NCI-H69 (cell line): ENCODE measurements around the gene TUSC7.

Source experiments
- DNase-seq: peaks from one replicate; lab custom pipeline; 2025; lab: John Stamatoyannopoulos, UW

The TUSC7 gene

DNA sequence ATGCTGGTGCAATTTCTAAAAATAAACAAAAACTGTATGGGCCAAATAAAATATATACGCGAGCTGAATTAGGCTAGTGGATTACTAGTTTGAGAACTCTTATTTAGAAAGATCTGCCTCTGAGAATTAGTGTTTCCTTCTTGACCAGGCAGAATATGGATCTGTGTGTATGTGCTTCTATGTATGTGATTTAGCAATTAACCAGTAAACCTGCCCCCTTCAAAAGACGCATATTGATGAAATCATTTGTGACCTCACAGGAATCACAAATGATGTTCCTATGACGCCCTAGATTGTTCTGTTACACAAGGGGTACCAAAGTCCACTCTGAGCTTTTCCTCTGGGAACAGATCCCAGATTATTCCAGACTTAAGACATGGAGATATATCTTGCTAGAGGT, at the start of gene TUSC7:
TUSC7 (plus strand) TSS at position 301 of the 400 bp plus-strand sequence.
- DNase-seq: no peak

DNA sequence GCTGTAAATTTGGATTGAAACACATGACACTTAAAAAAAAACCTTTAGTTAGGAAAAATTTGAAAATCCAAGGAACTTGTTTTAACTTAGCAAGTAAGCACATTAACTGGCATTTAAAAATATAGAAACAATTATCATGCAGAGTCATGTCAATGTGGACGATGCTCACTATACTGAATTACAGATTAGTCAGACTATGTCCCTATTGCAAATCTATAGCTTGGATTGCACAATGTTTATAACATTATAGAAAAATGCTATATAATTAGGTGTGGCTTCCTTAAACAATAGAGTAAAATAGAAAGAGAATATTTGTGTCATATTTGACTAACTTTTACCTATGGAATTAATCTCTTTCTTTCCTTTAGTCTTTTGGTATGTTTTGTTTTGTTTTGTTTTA, 48.4 kb upstream of the TUSC7 start:
- no peak for DNase-seq

DNA sequence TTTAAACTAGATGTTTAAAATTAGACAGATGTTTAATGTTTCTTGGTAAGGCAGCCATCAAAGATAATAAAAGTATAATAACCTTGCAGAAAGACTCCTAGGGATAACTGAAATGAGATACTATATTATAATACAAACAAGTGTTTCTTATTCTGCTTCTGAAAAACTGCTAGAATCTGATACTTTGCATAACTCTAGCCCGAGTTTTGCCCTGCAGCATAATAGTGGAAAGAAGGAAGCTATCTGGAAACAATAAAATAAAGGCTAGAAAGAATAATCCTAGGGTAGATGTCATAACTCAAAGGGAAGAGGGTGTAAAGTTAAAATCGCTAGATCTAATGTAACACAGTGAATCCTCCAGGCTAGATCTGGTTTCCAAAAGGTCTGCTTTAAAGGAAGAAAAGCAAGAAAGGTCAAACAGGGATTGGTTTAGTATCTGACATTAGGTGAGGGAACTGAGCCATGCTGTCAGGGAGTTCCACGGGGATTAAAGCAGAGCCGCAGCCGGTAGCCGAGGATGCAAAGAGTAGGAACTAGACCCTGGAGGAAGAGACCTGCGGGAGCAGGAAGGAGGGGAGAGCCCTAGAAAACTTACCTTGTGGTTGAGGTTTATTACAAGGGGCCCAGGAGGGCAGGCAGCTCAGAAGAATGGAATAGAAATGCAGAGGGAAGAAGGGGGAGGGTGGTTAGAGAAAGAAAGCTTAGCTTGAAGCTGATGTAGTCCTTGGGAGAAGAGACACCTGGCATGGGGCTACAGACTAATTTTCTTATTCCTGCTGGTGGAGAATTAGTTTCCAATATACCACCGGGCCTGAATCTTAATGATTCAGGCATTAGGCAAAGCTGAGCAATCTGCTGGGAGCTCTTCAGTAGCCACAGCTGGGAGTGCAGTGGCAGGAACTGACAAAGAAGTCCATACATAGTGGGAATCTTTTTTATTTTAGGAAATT, 46.1 kb upstream of the TUSC7 start:
- DNase-seq: no peak

DNA sequence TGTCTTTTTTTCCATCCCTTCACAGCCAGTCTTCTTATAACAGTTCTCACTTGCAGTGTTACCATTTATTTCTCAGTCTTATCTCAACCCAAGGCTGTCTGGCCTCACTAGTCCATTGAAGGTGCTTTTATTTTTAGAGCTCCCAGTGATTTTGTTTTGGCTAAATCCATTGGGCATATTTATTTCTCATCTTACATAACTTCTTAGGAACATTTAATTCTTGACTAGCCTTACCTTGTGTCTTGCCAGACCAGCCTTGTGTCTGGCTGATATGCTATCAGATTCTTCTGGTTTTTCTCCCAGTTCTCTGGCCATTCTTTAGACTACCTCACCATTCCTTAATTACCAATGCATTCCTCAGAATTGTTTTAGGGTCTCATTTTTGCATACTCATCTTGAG, 42.3 kb upstream of the TUSC7 start:
- no peak for DNase-seq

DNA sequence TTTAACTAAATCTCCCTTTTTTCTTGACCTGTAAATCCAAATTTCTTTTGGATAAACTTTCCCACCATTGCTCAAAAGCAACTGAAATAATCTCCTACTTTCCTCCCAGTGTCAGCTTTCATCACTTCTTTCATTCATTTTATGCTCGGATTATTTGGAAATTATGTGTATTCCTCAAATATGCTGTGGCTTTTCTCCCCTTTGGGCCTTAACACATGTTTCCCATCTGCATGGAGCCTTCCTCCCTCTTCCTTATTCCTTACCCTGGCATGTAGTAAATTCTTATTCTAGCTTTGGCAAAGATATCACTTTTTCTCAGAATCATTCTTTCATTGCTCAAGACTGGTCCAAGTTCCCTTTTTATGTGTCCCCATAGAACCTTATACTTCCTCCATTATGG, 41.8 kb upstream of the TUSC7 start:
- no peak for DNase-seq

DNA sequence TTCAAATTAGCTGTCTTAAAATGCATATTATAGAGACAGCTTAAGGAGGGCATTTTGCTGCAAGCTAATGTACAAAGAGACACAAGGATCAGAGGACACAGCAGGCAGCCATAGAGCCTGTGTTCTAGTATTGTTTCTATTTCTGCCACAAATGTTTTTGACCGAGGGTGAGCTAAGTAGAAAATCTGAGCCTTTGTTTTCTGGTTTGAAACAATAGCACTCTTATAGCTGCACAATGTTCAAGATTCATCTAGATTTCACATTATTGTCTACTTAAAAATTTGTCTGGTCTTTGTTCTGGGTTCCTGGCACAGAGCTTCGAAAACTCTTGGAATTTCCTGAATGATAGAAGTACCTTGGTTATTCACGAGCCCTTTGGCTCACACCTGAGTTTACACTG, 40.0 kb upstream of the TUSC7 start:
- DNase-seq: no peak

DNA sequence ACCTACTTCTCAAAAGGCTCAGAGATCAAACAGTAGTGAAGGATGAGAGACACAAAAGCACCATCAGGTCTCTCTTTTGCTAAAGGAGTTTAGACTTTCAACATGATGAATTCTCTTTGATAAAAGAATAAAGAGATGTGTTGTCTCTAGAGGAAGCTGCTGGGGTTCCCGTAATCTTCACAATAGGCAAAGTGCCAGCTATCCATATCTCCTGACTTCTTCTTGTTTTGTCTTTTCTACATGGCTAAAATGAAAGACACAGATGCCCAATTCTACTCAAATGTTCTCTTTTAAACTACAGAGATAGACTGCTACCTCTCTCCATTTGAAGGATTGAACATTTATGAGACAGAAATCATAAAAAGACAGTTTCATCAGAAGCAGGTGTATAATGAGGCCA, 38.4 kb upstream of the TUSC7 start:
- DNase-seq: no peak

DNA sequence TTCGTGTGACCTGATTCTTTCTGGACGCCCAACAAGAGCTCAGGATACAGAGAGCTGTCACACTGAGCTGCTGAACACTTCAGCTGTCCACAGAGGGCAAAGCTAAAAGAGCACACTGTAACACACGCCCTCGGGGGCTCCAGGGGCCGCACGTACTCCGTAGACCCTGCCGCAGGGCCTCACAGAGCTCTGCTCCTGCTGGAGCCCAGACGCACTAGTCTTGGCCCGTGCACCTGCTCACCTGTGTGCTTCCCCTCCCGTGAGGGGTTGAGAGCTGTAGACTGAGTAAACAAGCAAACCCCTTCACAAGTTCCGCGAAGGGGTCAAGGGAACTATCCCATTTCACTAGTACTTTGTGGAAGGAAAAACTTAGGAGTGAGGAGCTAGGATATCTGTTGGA, 30.7 kb upstream of the TUSC7 start:
- DNase-seq: peak; percentile 1

DNA sequence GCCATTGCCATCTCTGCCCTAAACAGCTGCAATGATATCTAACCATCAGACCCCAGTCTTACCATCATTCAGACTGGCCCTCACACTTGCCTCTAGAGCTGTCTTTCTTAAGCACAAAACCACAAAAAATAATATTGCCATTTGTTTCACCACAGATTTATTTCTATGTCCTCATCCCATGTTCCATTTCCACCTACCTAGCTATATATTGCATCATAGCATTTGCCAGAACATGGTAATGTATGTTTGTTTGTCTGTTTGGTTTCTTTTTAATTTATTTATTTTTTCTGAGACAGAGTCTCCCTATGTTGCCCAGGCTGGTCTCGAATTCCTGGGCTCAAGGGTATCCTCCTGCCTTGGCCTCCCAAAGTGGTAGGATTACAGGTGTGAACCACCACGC, 18.5 kb upstream of the TUSC7 start:
- no peak for DNase-seq

DNA sequence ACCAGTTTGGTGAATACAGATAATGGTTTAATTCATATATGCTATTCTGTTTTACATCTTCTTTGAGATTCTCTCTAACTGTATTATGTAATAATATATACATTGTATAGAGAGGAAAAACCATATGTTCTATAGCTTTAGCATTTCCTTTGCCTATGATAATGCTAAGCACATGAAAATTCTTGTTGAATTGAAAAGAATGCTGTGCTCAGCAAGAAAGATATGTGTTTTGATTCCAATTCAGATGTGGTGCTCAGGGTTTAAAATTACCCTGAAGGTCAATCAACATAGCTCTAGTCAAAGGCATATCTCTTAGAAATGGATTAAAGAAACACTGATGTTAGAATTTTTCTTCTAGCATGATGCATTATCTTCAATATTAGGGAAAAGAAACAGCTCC, 8.5 kb upstream of the TUSC7 start:
- no peak for DNase-seq

DNA sequence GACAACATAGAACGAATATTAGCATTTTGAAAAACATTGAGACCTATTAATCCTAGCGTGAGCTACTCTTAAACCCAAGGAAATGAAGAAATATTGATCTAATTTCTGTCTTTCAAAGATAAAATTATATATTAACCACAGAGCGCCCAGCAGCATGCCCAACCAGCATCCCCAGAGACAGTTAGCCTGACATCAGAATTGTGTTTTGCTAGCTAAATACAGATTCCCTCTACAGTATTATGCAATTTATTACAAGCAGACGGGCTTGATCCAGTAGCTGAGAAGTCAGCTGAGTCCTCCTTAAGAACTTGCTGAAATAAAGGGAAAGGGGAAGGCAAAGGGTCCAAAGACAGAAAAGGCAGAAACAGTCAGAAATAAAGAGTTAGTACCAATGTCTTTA, 7.2 kb upstream of the TUSC7 start:
- DNase-seq: no peak

DNA sequence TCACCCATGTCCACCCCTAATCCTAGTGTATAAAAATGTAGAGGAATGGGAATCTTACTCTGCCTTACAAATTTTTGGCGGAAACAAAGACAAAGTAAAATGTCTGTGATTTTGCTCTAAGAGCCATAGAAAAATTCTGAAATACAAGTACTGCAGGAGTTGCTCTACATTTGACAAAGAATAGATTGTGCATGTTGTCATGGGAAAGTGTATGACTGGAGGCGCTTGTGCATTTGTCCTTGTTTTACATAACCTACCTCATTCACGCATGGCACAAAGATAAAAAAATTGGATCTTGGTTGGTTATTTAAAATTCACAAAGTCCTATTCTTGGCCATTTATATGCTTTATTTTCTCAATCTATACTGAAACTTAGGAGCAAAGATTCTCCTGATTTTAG, 2.0 kb upstream of the TUSC7 start:
- DNase-seq: no peak

DNA sequence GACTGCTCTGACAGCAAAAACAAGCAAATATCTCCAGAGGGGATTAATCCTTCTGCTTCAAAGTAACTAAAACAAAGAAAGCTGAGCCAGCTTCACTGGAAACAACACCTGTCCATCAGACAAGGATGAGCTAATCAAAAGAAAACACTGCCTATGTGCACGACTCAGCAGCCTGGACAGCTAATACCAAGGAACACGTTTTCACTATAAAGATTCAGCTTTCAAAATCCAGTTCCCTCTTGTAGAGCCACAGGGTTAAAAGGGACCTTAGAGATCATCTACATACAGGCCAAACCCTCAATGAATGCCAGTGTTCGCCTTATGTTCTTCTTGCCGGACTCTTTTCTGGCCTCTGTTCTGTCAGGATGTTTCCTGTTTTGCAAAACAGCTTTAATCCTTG, 6.9 kb downstream of the TUSC7 start:
- DNase-seq: no peak

DNA sequence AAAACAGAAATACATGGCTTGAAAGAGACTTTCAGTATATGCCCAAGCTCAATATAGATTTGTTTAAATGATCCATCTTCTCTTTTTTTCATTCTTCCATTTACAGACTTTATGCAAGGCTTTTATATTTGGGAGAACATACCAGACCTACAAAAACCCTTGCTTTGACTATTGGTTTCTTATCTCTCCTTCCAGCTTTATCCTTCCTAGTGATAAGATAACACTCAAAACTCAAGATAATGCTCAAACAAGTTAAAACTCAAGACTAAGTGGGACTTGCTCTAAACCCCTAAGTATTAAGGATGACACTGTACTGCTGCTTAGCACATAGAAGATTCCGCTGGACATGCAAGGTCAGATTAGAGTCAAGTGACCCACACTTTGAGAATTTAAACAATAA, 8.0 kb downstream of the TUSC7 start:
- DNase-seq: no peak

DNA sequence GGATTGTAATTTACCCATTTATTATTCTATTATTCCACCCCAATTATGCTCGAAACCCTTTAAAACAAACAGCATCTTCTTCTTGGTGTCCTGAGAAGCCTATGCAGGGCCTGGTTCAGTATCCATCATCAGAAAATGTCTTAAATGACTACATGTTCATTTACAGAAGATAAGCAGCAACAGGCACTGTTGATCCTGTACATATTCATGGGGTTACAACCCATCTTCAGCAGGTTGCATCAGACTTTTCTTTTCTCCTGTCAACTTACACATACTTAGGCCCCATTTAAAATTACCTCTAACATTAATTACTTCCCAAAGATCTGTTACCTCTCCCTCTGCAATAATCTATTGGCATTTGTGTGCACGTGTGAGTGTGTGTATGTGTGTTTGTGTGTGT, 18.9 kb downstream of the TUSC7 start:
- DNase-seq: no peak

DNA sequence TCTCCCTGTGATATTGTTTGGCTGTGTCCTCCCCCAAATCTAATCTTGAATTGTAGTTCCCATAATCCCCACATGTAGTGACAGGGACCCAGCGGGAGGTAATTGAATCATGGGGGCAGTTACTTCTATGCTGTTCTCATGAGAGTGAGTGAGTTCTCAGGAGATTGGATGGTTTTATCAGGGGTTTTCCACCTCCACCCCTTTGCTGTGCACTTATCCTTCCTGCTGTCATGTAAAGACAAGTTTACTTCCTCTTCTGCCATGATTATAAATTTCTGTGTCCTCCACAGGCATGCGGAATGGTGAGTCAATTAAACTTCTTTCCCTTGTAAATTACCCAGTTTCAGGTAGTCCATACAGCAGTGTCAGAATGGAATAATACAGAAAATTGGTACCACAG, 24.7 kb downstream of the TUSC7 start:
- DNase-seq: no peak

DNA sequence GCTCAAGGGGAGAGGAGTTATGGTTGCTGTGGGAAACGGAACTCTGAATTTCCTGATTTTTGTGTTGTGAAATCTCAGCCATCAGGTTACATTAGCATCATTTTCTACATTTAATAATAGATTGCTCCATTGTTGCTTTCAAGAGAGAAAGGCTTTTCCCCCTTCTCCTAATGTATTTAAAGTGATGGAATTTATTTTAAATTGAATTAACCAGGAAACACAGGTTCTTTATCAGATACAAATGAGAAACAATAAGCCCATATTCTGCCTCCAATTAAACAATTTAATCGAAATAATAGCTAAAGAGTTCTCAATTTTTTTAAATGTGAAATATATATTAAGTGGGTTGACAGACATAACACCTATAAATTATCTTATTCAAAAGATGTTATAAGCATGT, 30.1 kb downstream of the TUSC7 start:
- no peak for DNase-seq

DNA sequence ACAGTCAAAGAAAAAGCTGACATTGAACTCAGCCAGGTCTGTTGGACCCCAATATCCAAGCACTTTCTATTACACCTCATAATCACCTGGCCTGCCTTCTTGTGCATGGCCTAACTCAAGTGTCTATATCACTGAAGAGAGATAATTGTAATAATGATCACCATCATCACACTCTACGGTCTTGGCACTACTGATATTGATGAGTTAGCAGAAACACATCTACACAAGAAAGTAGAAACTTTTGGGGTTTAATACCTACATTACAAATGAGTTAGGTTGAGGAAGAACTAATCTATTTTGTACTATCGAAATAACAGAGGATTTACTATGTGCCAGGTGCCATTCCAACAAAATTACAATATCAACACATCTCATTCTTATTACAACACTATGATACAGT, 30.7 kb downstream of the TUSC7 start:
- DNase-seq: no peak

DNA sequence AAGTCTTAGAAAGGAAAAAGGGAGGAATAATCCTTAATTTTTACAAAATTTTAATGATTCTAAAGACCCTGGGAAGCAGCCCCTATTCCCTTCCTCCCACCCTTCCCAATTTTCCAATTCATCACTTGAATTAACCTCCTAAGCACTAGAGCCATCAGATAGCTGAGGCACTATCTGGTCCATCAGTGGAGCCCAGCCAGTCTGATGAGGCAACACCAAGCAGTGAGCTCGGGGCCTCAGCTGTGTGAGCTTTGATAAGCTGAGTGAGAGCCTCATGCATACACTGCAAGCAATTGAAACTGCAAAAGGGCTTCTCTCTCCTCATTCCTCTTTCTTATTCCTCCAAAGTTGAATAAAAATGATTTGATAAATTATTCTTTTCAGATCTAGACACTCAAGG, 31.9 kb downstream of the TUSC7 start:
- DNase-seq: no peak

DNA sequence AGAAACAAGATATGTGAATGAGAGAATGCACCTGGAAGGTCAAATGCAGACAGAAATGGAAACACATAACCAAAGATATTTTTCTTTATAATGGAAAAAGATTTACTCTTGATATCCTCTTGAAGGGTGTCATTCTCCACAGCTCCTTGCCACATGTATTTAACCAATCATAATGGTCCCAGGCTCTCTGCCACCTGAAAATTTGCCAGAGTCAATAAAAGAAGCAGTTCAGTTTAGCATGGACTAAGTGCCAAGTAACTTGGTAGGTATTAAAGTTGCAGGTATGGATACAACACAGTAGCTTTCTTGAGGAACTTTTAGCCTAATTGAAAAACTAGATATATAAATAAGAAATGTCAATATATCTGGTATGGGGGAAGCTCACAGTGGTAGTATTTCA, 33.5 kb downstream of the TUSC7 start:
- DNase-seq: no peak

DNA sequence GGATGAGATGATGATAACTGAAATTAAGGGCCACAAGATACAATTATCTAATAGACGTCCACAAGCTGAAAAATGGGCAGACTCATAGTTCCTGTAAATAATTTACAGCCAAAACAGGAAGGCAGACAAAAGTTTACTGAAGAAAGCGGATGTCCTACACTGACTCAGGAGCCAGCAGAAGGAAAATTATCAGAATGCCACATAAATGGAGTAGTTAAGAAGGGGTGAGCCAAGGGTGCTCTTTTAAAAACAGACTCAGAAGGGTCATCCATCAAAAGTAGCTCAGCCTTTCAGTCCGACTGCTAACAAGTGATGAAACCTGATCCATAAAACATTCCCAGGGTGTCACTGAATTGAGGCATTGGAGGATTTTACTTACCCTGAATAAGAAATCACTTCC, 39.8 kb downstream of the TUSC7 start:
- peak; percentile 39 for DNase-seq

DNA sequence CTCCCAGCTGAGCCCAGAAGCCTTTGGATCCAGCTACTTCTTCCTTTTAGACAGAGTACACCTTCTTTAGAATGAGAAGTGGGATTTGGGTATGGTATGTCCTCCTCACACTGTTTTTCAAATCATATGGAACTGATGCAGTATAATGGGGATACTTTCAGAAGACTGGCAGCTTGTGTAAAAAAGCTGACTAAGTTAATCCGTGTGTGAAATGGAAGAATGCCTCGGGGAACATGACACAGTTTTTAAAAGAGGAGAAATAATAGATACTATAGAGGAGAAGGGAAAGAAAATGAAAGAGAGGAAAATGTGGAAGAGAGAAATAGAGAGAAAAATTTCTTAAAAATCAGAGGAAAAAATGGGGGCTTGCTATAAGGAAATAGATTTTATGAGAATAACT, 47.7 kb downstream of the TUSC7 start:
- DNase-seq: no peak

DNA sequence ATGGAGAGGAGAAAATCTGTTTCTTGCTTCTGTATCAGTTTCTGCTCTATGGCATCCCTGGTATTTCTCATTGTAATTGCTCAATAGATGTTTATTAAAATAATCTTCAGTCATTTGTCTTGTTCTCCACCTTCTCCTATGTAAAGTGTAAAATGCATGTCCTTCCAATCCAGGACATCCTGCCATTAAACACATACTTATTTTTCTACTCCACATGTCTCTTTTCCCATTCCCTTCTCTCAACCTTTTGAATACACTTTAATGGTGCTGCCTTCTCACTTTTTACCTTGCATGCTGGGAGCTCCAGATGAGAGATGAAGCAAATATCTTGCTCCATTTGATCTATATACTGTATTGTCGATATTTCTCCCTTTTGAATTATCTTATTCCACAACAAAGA, 49.7 kb downstream of the TUSC7 start:
- DNase-seq: no peak
